GM23338 (cell line): ENCODE measurements around the gene TASP1. TPM values are rescaled to one million over a fixed set of nuclear protein-coding genes. Genes with fewer than 3 reads are reported as not detected.

ENCODE experiments used
- ATAC-seq: fragments of 200-7000 bp; cut with Tn5 transposase; 3 replicates; pipeline ENCODE4 v1.9.1; 2020
- DNase-seq: peaks from one replicate; pipeline ENCODE4 v3.0.0-alpha.2; 2015; ENCODE audit warnings: low spot score
- H2AFZ ChIP-seq: fragments of 200-600 bp; sonication (generic); 2 replicates; pipeline ENCODE4 v1.8.0; 2016; ENCODE audit warnings: antibody characterized with exemption, mild to moderate bottlenecking, moderate library complexity
- H3F3A ChIP-seq: fragments of 200-600 bp; sonication (generic); replicated peaks from 2 replicates; pipeline ENCODE4 v1.8.0; 2017; ENCODE audit warnings: antibody characterized with exemption, mixed run types, low read depth
- H3K27ac ChIP-seq: fragments of 200-600 bp; sonication (generic); 2 replicates; pipeline ENCODE4 v1.6.1; 2016; ENCODE audit warnings: low read depth
- H3K27me3 ChIP-seq: fragments of 200-600 bp; sonication (generic); 2 replicates; pipeline ENCODE4 v1.8.0; 2016; ENCODE audit warnings: mild to moderate bottlenecking, mixed run types, moderate library complexity; ENCODE audit not compliant: insufficient read depth
- H3K36me3 ChIP-seq: fragments of 200-600 bp; sonication (generic); 2 replicates; pipeline ENCODE4 v1.8.0; 2016; ENCODE audit warnings: mild to moderate bottlenecking; ENCODE audit not compliant: insufficient read depth
- H3K4me1 ChIP-seq: fragments of 200-600 bp; sonication (generic); 2 replicates; pipeline ENCODE4 v1.8.0; 2016; ENCODE audit warnings: mild to moderate bottlenecking, moderate library complexity; ENCODE audit not compliant: insufficient read depth
- H3K4me2 ChIP-seq: fragments of 200-600 bp; sonication (generic); 2 replicates; pipeline ENCODE4 v1.7.1; 2017; ENCODE audit warnings: mixed run types
- H3K4me3 ChIP-seq: fragments of 200-600 bp; sonication (generic); 2 replicates; pipeline ENCODE4 v1.6.1; 2016; ENCODE audit warnings: mixed run types
- H3K79me2 ChIP-seq: fragments of 200-600 bp; sonication (generic); replicated peaks from 2 replicates; pipeline ENCODE4 v1.8.0; 2017; ENCODE audit warnings: mild to moderate bottlenecking; ENCODE audit not compliant: insufficient read depth
- H3K9me2 ChIP-seq: fragments of 200-600 bp; sonication (generic); 2 replicates; pipeline ENCODE4 v1.8.0; 2017; ENCODE audit not compliant: insufficient read depth
- H4K20me1 ChIP-seq: fragments of 200-600 bp; sonication (generic); replicated peaks from 2 replicates; pipeline ENCODE4 v1.8.0; 2017; ENCODE audit warnings: mild to moderate bottlenecking; ENCODE audit not compliant: insufficient read depth
- H3K27ac Mint-ChIP-seq: 2 replicates; pipeline ENCODE4 v1.8.0; 2020; ENCODE audit warnings: inconsistent platforms, mild to moderate bottlenecking, moderate library complexity, mixed read lengths
- H3K27me3 Mint-ChIP-seq: 3 replicates; pipeline ENCODE4 v1.8.0; 2022; ENCODE audit warnings: low read depth, mild to moderate bottlenecking, moderate library complexity, mixed read lengths, inconsistent platforms; ENCODE audit not compliant: insufficient read depth, poor library complexity
- H3K36me3 Mint-ChIP-seq: 3 replicates; pipeline ENCODE4 v1.8.0; 2021; ENCODE audit warnings: low read depth, mild to moderate bottlenecking, inconsistent platforms, moderate library complexity, mixed read lengths
- H3K4me1 Mint-ChIP-seq: 3 replicates; pipeline ENCODE4 v1.8.0; 2020; ENCODE audit warnings: mild to moderate bottlenecking, inconsistent platforms, mixed read lengths
- H3K4me3 Mint-ChIP-seq: 3 replicates; pipeline ENCODE4 v1.8.0; 2021; ENCODE audit warnings: moderate library complexity, mild to moderate bottlenecking, inconsistent platforms, mixed read lengths
- H3K9me3 Mint-ChIP-seq: 3 replicates; pipeline ENCODE4 v1.8.0; 2020; ENCODE audit warnings: moderate library complexity, mild to moderate bottlenecking, inconsistent platforms, mixed read lengths
- CTCF ChIP-seq, 2 experiments: fragments of 200-600 bp in 1 of 2; sonication (generic) in 1 of 2; conservative IDR thresholded peaks; 2 replicates each; pipeline versions ENCODE4 v1.5.1 to v1.6.1; 2016 to 2017; ENCODE audit warnings: antibody characterized with exemption in 2 of 2, low read depth in 2 of 2, mild to moderate bottlenecking in 2 of 2, moderate library complexity in 1 of 2
- EZH2phosphoT487 ChIP-seq: fragments of 200-600 bp; sonication (generic); IDR thresholded peaks from one replicate; pipeline ENCODE4 v1.8.1; 2018; ENCODE audit warnings: antibody characterized with exemption; ENCODE audit not compliant: unreplicated experiment
- JUNB ChIP-seq: IDR thresholded peaks from one replicate; pipeline ENCODE4 v1.6.1; 2016; ENCODE audit warnings: antibody characterized with exemption; ENCODE audit not compliant: unreplicated experiment
- REST ChIP-seq: IDR thresholded peaks from one replicate; pipeline ENCODE4 v1.6.1; 2018; ENCODE audit warnings: antibody characterized with exemption; ENCODE audit not compliant: unreplicated experiment
- ZNF114 ChIP-seq: fragments of 250-450 bp; sonication (Bioruptor Pico); IDR thresholded peaks from 2 replicates; pipeline ENCODE4 v1.5.0; 2020; ENCODE audit warnings: mild to moderate bottlenecking, moderate library complexity
- polyA plus RNA-seq: library from polyadenylated mRNA; unstranded; fragments of >200 nt; fragmentation: Nextera tagmentation; extraction: Ambion mirVana; gene quantifications from 2 replicates; pipeline ENCODE4 v1.2.1, GENCODE V29; 2016
- total RNA-seq: library from RNA; depleted of rRNA; stranded (reverse); fragments of >200 nt; shearing (Covaris generic); gene quantifications from 2 replicates; pipeline ENCODE4 v1.2.3, GENCODE V29; 2014

Gene TASP1
- total and polyA plus RNA-seq, 2 experiments from 2014 or later: 9.7 to 9.8 TPM

- H3K4me1 ChIP-seq: peaks cover 9% of the 10 kb centered on the region; the same call in 1 of the 2 replicates
- Mint-ChIP-seq H3K36me3 (no peaks in the 10 kb centered on the region), H3K4me1 (peaks cover 16% of the 10 kb centered on the region; the same call in 2 of the 3 replicates), H3K27ac (no peak overlapping the region), H3K9me3 (no peaks in the 10 kb centered on the region), H3K4me3 (no peak overlapping the region), H3K27me3 (no peaks in the 10 kb centered on the region)
- H4K20me1 ChIP-seq: no peaks in the 10 kb centered on the region
- no peaks in the 10 kb centered on the region for H3K27me3 ChIP-seq
- H3K9me2 ChIP-seq: peaks cover 12% of the 10 kb centered on the region
- TF ChIP-seq REST (no peak), CTCF (conservative IDR thresholded peaks at IDR 0.05; ENCODE audit: low read depth in 2 of 2) (peak; percentile 80 to 87)
- H3K4me3 ChIP-seq: no peak overlapping the region
- H3K36me3 ChIP-seq: no peaks in the 10 kb centered on the region
- no peaks in the 10 kb centered on the region for H3K79me2 ChIP-seq
- no peak overlapping the region for H2AFZ ChIP-seq
- DNase-seq: peak; percentile 62
- no peak overlapping the region for H3K4me2 ChIP-seq
- ATAC-seq: peak; percentile 65
- H3F3A ChIP-seq: no peaks in the 10 kb centered on the region
- H3K27ac ChIP-seq: no peak overlapping the region
Observed at GRCh38 chr20:13458860-13459451, 179.8 kb downstream of the TASP1 start.

GRCh38 chr20:13457487-13457886, 181.2 kb downstream of the TASP1 start:
- Mint-ChIP-seq H3K4me1 (peaks cover 9% of the 10 kb centered on the region; the same call in 2 of the 3 replicates), H3K36me3 (peaks cover 4% of the 10 kb centered on the region; the same call in 2 of the 3 replicates), H3K27ac (no peak overlapping the region), H3K27me3 (no peaks in the 10 kb centered on the region), H3K9me3 (no peaks in the 10 kb centered on the region), H3K4me3 (no peak overlapping the region)
- Histone ChIP-seq H3K27me3 (no peaks in the 10 kb centered on the region), H3K36me3 (no peaks in the 10 kb centered on the region), H3K9me2 (peaks cover 18% of the 10 kb centered on the region), H3K4me3 (no peak overlapping the region), H3K27ac (no peak overlapping the region), H3K79me2 (no peaks in the 10 kb centered on the region), H3K4me2 (no peak overlapping the region), H3K4me1 (peaks cover 6% of the 10 kb centered on the region; the same call in 1 of the 2 replicates), H2AFZ (no peak overlapping the region), H3F3A (no peaks in the 10 kb centered on the region), H4K20me1 (no peaks in the 10 kb centered on the region)
- ATAC-seq (no peak), DNase-seq (no peak)
- TF ChIP-seq EZH2phosphoT487: no peak
- no peak for TF ChIP-seq REST
- TF ChIP-seq JUNB: no peak
- TF ChIP-seq ZNF114: no peak
